ENCODE data around the gene FRAT2. TPM values are rescaled to one million over a fixed set of nuclear protein-coding genes. Genes with fewer than 3 reads are reported as not detected.

Gene FRAT2
- total and polyA plus RNA-seq, 2 of the 13 experiments (the other 11 are each of a cell fraction or from before 2014, with no cell fraction given), result 7.2 to 14.1 TPM

DNA sequence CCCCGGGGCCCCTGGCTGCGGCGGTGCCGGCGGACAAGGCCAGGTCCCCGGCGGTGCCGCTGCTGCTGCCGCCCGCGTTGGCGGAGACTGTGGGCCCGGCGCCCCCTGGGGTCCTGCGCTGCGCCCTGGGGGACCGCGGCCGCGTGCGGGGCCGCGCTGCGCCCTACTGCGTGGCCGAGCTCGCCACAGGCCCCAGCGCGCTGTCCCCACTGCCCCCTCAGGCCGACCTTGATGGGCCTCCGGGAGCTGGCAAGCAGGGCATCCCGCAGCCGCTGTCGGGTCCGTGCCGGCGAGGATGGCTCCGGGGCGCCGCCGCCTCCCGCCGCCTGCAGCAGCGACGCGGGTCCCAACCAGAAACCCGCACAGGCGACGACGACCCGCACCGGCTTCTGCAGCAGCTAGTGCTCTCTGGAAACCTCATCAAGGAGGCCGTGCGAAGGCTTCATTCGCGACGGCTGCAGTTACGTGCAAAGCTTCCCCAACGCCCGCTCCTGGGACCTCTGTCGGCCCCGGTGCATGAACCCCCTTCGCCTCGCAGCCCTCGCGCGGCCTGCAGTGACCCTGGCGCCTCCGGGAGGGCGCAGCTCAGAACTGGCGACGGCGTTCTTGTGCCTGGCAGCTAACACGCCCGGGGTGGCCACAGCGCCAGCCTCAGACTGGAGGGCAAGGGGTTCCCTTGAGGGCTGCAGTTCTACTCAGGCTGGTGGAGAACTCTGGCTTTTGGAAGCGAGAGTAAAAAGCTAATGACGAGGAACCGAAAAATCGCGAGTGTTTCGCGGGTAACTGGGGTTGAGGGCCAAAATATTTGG lies 14.7 kb downstream of the FRAT2 start (continued):
- TF ChIP-seq, protein P1, sequence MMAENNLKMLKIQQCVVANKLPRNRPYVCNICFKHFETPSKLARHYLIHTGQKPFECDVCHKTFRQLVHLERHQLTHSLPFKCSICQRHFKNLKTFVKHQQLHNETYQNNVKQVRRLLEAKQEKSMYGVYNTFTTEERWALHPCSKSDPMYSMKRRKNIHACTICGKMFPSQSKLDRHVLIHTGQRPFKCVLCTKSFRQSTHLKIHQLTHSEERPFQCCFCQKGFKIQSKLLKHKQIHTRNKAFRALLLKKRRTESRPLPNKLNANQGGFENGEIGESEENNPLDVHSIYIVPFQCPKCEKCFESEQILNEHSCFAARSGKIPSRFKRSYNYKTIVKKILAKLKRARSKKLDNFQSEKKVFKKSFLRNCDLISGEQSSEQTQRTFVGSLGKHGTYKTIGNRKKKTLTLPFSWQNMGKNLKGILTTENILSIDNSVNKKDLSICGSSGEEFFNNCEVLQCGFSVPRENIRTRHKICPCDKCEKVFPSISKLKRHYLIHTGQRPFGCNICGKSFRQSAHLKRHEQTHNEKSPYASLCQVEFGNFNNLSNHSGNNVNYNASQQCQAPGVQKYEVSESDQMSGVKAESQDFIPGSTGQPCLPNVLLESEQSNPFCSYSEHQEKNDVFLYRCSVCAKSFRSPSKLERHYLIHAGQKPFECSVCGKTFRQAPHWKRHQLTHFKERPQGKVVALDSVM (CRISPR knock-in tag; IDR thresholded peaks at IDR 0.05), result peak; percentile 59; the same call in 1 of the 2 replicates
- TF ChIP-seq JUN (CRISPR knock-in tag; IDR thresholded peaks at IDR 0.05), result no peak
- TF ChIP-seq ZBTB21 (CRISPR knock-in tag; IDR thresholded peaks at IDR 0.05), result 0 out of 2 replicates have a peak, but pooled peaks have one; percentile 11
- TF ChIP-seq ARNT2 (CRISPR knock-in tag; IDR thresholded peaks at IDR 0.05; ENCODE audit: low read depth), result no peak
- no peak for TF ChIP-seq KLF13 (CRISPR knock-in tag; IDR thresholded peaks at IDR 0.05)
- peak; percentile 75; the same call in 1 of the 2 replicates for TF ChIP-seq ZNF274 (CRISPR knock-in tag; IDR thresholded peaks at IDR 0.05)
- peak; percentile 13; the same call in 1 of the 2 replicates for TF ChIP-seq GATAD2A (CRISPR knock-in tag; IDR thresholded peaks at IDR 0.05)
- no peak for TF ChIP-seq MLLT10 (CRISPR knock-in tag; IDR thresholded peaks at IDR 0.05)
- TF ChIP-seq ERF (CRISPR knock-in tag; IDR thresholded peaks at IDR 0.05), result 0 out of 2 replicates have a peak, but pooled peaks have one; percentile 31
- TF ChIP-seq, protein P2, sequence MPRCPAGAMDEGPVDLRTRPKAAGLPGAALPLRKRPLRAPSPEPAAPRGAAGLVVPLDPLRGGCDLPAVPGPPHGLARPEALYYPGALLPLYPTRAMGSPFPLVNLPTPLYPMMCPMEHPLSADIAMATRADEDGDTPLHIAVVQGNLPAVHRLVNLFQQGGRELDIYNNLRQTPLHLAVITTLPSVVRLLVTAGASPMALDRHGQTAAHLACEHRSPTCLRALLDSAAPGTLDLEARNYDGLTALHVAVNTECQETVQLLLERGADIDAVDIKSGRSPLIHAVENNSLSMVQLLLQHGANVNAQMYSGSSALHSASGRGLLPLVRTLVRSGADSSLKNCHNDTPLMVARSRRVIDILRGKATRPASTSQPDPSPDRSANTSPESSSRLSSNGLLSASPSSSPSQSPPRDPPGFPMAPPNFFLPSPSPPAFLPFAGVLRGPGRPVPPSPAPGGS (CRISPR knock-in tag; IDR thresholded peaks at IDR 0.05), result no peak; the same call in 1 of the 2 replicates
- 0 out of 2 replicates have a peak, but pooled peaks have one; percentile 30 for TF ChIP-seq ZNF816 (CRISPR knock-in tag; IDR thresholded peaks at IDR 0.05; ENCODE audit: borderline replicate concordance)
- TF ChIP-seq ZNF563 (CRISPR knock-in tag; IDR thresholded peaks at IDR 0.05), result peak; percentile 85; the same call in 1 of the 2 replicates
- peak; percentile 47; the same call in 1 of the 2 replicates for TF ChIP-seq TBX2 (CRISPR knock-in tag; IDR thresholded peaks at IDR 0.05; ENCODE audit: borderline replicate concordance)
- TF ChIP-seq NRL (CRISPR knock-in tag; IDR thresholded peaks at IDR 0.05; ENCODE audit: borderline replicate concordance), result peak; percentile 44; the same call in 1 of the 2 replicates
- TF ChIP-seq KDM5B (CRISPR knock-in tag; IDR thresholded peaks at IDR 0.05; ENCODE audit: borderline replicate concordance), result 0 out of 2 replicates have a peak, but pooled peaks have one; percentile 16
- TF ChIP-seq PHB2 (IDR thresholded peaks at IDR 0.05; ENCODE audit: partially characterized antibody), result no peak
- no peak for TF ChIP-seq NFKBIZ (CRISPR knock-in tag; IDR thresholded peaks at IDR 0.05)
- no peak for TF ChIP-seq ZNF556 (CRISPR knock-in tag; IDR thresholded peaks at IDR 0.05; ENCODE audit: borderline replicate concordance)
- peak; percentile 35; the same call in 1 of the 2 replicates for TF ChIP-seq SPEN (CRISPR knock-in tag; IDR thresholded peaks at IDR 0.05; ENCODE audit: low read depth)
- peak; percentile 70 for TF ChIP-seq HNRNPLL (IDR thresholded peaks at IDR 0.05; ENCODE audit: low read depth, low read length, poor library complexity, severe bottlenecking)
- TF ChIP-seq, protein P3, sequence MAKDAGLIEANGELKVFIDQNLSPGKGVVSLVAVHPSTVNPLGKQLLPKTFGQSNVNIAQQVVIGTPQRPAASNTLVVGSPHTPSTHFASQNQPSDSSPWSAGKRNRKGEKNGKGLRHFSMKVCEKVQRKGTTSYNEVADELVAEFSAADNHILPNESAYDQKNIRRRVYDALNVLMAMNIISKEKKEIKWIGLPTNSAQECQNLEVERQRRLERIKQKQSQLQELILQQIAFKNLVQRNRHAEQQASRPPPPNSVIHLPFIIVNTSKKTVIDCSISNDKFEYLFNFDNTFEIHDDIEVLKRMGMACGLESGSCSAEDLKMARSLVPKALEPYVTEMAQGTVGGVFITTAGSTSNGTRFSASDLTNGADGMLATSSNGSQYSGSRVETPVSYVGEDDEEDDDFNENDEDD (CRISPR knock-in tag; IDR thresholded peaks at IDR 0.05; ENCODE audit: borderline replicate concordance), result peak; percentile 59; the same call in 1 of the 2 replicates
- no peak; the same call in 1 of the 2 replicates for TF ChIP-seq SMAD9 (CRISPR knock-in tag; IDR thresholded peaks at IDR 0.05)
- peak; percentile 15; the same call in 1 of the 2 replicates for TF ChIP-seq RFXAP (CRISPR knock-in tag; IDR thresholded peaks at IDR 0.05; ENCODE audit: borderline replicate concordance)
- no peak for TF ChIP-seq ZNF644 (CRISPR knock-in tag; IDR thresholded peaks at IDR 0.05; ENCODE audit: low read depth)
